ENCODE measurements around the gene MAP1B.

The MAP1B gene

DNA sequence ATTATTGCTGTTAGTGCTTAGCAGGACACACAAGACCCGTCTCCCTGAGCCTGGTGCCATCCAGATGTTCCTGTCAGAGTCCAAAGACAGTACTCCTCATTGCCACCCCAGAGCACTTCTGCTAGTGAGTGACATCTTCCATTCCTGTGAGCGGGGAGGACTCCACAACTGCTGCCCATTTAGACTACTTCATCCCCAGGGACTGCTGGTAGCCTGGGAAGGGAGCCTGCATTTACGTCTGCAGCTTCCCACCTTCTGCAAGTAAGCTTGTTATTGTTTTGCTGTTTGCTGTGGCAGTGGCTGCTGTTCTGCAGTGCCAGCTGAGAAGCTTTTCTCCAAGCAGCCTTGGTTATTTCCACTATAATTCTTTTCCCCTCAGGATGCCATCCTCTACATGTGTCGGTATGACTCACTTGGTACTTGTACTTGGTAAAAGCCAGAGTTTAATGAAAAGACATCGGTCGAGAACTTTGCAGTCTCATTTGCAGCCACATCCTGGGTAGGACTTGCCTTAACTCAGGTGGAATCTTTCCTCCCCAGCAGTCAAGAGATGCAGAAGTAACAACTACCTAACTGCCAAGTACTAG is 10.6 kb upstream of the MAP1B start:
- H3K4me3 ChIP-seq (ENCODE audit: low read length): no peak overlapping the region
- DNase-seq (ENCODE audit: low read depth): no peak
- TF ChIP-seq, protein P1, sequence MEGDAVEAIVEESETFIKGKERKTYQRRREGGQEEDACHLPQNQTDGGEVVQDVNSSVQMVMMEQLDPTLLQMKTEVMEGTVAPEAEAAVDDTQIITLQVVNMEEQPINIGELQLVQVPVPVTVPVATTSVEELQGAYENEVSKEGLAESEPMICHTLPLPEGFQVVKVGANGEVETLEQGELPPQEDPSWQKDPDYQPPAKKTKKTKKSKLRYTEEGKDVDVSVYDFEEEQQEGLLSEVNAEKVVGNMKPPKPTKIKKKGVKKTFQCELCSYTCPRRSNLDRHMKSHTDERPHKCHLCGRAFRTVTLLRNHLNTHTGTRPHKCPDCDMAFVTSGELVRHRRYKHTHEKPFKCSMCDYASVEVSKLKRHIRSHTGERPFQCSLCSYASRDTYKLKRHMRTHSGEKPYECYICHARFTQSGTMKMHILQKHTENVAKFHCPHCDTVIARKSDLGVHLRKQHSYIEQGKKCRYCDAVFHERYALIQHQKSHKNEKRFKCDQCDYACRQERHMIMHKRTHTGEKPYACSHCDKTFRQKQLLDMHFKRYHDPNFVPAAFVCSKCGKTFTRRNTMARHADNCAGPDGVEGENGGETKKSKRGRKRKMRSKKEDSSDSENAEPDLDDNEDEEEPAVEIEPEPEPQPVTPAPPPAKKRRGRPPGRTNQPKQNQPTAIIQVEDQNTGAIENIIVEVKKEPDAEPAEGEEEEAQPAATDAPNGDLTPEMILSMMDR (conservative IDR thresholded peaks at IDR 0.05; ENCODE audit: low read length): no peak

DNA sequence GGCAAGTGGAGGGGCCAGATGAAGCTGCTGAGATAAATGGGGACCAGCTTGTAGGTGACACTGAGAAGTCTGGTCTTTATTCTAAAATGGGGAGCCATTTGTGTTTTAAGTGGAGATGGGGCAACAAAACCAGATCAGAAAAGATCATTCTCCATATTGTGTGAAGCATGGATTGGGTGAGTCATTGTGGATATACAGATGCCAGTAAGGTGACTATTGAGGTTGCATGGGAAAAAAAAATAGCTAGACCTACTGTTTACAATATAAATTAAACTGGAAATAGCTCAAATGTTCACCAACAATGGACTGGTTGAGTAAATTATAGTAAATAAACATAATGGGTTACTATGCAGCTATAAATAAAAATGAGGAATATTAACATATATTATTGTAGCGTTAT is 5.4 kb upstream of the MAP1B start:
- no peak overlapping the region for H3K4me3 ChIP-seq (ENCODE audit: low read length)
- TF ChIP-seq, protein P1 (conservative IDR thresholded peaks at IDR 0.05; ENCODE audit: low read length): no peak
- DNase-seq (ENCODE audit: low read depth): no peak

DNA sequence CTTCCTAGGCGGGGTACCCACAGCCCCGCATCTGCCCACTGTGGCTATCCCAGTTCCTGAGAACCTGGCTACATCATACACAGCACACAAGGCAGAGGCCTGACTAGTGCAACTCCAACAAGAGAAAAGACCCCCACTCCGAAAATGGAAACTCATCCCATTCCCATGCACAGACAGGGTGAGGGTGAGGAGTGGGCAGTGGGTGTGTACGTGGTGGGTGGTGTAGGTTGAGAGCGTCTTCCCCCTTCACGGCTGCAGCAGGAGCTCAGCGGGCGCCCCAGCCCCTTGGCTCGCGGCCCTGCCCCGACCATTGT is 501 bp upstream of the MAP1B start:
- no peak for DNase-seq (ENCODE audit: low read depth)
- TF ChIP-seq, protein P1 (conservative IDR thresholded peaks at IDR 0.05; ENCODE audit: low read length): no peak
- peak overlapping the region; percentile 96 for H3K4me3 ChIP-seq (ENCODE audit: low read length)

DNA sequence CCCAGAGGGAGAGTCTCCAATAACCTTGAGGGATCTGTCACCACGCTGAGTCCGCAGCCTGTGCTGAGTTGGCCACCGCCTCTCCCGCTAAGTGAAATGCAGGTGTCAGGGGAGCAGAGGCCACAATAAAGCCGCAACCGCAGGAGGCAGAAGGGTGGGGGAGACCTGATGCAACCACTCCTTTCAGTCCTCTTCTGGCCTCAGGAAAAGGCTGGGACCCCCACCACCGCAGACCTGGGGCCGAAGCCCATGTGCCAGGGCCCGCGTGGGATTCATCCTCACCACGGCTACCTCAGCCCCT is 576 bp downstream of the MAP1B start:
- TF ChIP-seq, protein P1 (conservative IDR thresholded peaks at IDR 0.05; ENCODE audit: low read length): no peak
- H3K4me3 ChIP-seq (ENCODE audit: low read length): peak overlapping the region; percentile 96
- DNase-seq (ENCODE audit: low read depth): no peak

DNA sequence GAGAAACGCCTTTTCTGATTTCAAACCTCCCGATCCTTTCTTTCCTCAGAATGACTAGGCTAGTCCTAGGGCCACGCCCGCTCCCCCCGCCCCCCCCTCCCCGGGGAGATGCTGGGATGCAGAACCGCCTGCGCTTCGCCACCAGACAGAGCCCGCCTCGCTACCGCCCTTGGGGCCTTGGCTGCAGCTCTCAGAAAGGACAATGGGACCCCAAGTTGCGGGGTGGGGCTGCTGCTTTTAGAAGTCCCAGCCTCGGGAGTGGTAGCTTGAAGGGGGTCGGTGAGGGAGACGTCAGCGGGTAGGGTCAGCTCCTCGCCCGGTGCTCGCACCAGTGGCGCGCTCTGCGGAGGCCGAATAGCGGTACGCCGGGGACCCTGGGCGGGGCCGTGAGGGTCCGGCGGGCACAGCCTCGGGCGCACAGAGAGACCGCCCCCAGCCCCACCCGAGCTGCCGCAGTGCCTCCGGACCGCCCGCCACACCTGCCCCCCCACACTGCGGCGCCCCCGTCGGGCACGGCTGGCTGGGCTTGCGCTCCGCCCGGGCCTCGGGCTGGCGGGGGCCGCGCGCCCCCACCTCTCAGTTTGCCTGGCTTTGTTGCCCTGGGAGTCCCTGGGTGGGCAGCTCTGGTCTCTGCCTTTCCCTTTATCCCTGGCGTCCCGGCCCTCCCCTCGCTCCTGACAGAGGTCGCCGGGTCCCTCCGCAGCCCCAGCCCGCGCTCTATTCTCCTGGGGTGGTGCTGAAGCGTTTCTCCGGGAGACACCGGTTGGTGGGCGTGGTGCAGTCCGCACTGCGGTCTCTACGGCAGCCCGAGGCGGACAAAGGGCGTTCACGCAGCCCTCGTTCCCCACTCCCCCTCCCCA is 1.2 kb downstream of the MAP1B start:
- TF ChIP-seq, protein P1 (conservative IDR thresholded peaks at IDR 0.05; ENCODE audit: low read length): no peak
- H3K4me3 ChIP-seq (ENCODE audit: low read length): peak overlapping the region; percentile 96
- peak; percentile 60 for DNase-seq (ENCODE audit: low read depth)

DNA sequence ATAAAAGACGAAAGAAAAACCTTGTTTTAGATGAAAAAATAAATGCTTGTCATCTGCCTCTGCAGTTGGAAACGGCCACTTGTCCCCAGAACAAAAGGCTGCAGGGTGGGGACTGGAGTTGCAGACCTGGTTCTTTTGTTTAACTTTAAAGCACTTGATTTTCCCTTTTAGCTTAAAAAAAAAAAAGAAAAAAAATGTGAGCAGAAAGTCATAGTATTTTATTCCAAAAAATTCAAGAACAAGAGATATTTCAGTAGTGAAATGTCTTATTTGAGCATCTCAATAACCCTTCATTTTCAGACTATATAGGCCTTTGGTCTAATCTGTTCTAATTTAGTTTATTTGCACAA is 1.8 kb downstream of the MAP1B start:
- no peak for DNase-seq (ENCODE audit: low read depth)
- H3K4me3 ChIP-seq (ENCODE audit: low read length): peak overlapping the region; percentile 96
- TF ChIP-seq, protein P1 (conservative IDR thresholded peaks at IDR 0.05; ENCODE audit: low read length): no peak

DNA sequence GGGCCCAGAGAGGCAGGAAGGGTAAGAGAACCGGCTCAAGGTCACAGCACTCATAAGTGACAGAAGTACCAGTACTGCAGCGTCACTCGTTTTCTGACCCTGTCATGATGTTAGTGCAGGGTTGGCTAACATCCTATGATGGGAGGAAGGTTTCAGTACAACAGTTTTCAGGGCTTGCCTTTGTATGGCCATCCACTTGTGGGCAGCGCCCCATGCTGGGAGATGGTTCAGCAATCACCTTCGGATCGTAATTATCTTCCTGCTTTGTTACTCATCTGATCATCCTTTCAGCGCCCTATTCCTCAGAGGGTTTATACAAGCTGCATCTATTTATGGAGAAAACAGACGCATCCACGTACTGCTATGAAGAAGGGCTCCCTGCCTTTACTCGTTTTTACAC is 2.4 kb downstream of the MAP1B start:
- peak overlapping the region; percentile 96 for H3K4me3 ChIP-seq (ENCODE audit: low read length)
- DNase-seq (ENCODE audit: low read depth): no peak

More for the DNA sequence above, 2.4 kb downstream of the MAP1B start:
- TF ChIP-seq, protein P1 (conservative IDR thresholded peaks at IDR 0.05; ENCODE audit: low read length): peak; percentile 30
